H1 (cell line): ENCODE results near the gene SLC22A23. TPM values are rescaled to one million over a fixed set of nuclear protein-coding genes. Genes with fewer than 3 reads are reported as not detected.

Experiments
- CTCF ChIA-PET: fragments of 300-600 bp; sonication (Branson Sonifier 250); formaldehyde crosslinking; loops from one replicate; lab custom pipeline; 2021; ENCODE audit not compliant: partially characterized antibody; lab: Charles Lee
- POLR2A ChIA-PET: fragments of 300-600 bp; sonication (Branson Sonifier 250); formaldehyde crosslinking; loops from one replicate; lab custom pipeline; 2021; ENCODE audit warnings: inconsistent platforms; ENCODE audit not compliant: partially characterized antibody; lab: Charles Lee
- DNase-seq, 2 experiments: peaks; one replicate each; pipeline versions ENCODE4 v3.0.0 to v3.0.0-alpha.2; 2010 to 2022; ENCODE audit warnings: low spot score in 2 of 2, low read depth in 1 of 2, mixed read lengths in 1 of 2
- FAIRE-seq: peaks from 2 replicates; lab custom pipeline; 2011; peaks lifted over from hg19 to GRCh38; lab: Jason Lieb, UNC
- H2AFZ ChIP-seq: 2 replicates; pipeline ENCODE4 v1.8.1; 2012; ENCODE audit warnings: low read length, inconsistent platforms
- H2AK5ac ChIP-seq: 2 replicates; pipeline ENCODE4 v1.6.1; 2013; ENCODE audit warnings: low read depth, low read length
- H2BK120ac ChIP-seq: replicated peaks from 2 replicates; pipeline ENCODE3; 2013; ENCODE audit warnings: low read depth, low read length, inconsistent platforms
- H2BK12ac ChIP-seq: 2 replicates; pipeline ENCODE4 v1.6.1; 2013; ENCODE audit warnings: low read depth, low read length
- H2BK15ac ChIP-seq: 2 replicates; pipeline ENCODE4 v1.6.1; 2013; ENCODE audit warnings: low read length
- H2BK20ac ChIP-seq: 2 replicates; pipeline ENCODE4 v1.6.1; 2013; ENCODE audit warnings: low read length
- H2BK5ac ChIP-seq: 2 replicates; pipeline ENCODE4 v1.6.1; 2013; ENCODE audit warnings: low read depth, low read length
- H3K14ac ChIP-seq: 2 replicates; pipeline ENCODE4 v1.6.1; 2013; ENCODE audit warnings: inconsistent platforms; ENCODE audit not compliant: insufficient read length
- H3K18ac ChIP-seq: 2 replicates; pipeline ENCODE4 v1.6.1; 2013; ENCODE audit warnings: low read length; ENCODE audit errors: extremely low read depth
- H3K23ac ChIP-seq: 2 replicates; pipeline ENCODE4 v1.6.1; 2013; ENCODE audit warnings: inconsistent platforms; ENCODE audit not compliant: insufficient read length
- H3K23me2 ChIP-seq: 2 replicates; pipeline ENCODE4 v1.6.1; 2013; ENCODE audit warnings: low read depth, low read length
- H3K27ac ChIP-seq: 2 replicates; pipeline ENCODE4 v1.6.1; 2011; ENCODE audit warnings: low read depth, low read length, inconsistent platforms
- H3K27me3 ChIP-seq, 4 experiments: replicated peaks in 1 of 4; 1 replicate in 1 of 4; 2 replicates in 3 of 4; pipeline versions ENCODE4 v1.6.1 to v1.8.1; 2011 to 2013; ENCODE audit warnings: low read length in 3 of 4, mild to moderate bottlenecking in 3 of 4, inconsistent platforms in 2 of 4, mixed read lengths in 2 of 4, moderate library complexity in 1 of 4; ENCODE audit not compliant: control insufficient read depth in 3 of 4, insufficient read depth in 3 of 4; ENCODE audit errors: extremely low read depth in 1 of 4
- H3K36me3 ChIP-seq, 4 experiments: 2 replicates each; pipeline versions ENCODE4 v1.6.1 to v1.8.1; 2011 to 2013; ENCODE audit warnings: mild to moderate bottlenecking in 4 of 4, low read length in 3 of 4, moderate library complexity in 2 of 4, control low read depth in 1 of 4, inconsistent platforms in 1 of 4; ENCODE audit not compliant: insufficient read depth in 4 of 4, control insufficient read depth in 2 of 4
- H3K4ac ChIP-seq: replicated peaks from 2 replicates; pipeline ENCODE3; 2013; ENCODE audit warnings: low read length, low read depth, mixed read lengths, inconsistent platforms; ENCODE audit not compliant: insufficient read length
- H3K4me1 ChIP-seq, 4 experiments: replicated peaks in 1 of 4; 1 replicate in 1 of 4; 2 replicates in 3 of 4; pipeline versions ENCODE4 v1.6.1 to v1.8.1; 2011 to 2013; ENCODE audit warnings: low read length in 3 of 4, inconsistent platforms in 2 of 4, mixed read lengths in 1 of 4; ENCODE audit not compliant: insufficient read depth in 4 of 4, control insufficient read depth in 3 of 4
- H3K4me2 ChIP-seq, 2 experiments: 2 replicates each; pipeline versions ENCODE4 v1.6.1 to v1.8.1; 2011 to 2013; ENCODE audit warnings: low read depth in 2 of 2, low read length in 2 of 2, control low read depth in 1 of 2, inconsistent platforms in 1 of 2, mild to moderate bottlenecking in 1 of 2; ENCODE audit not compliant: insufficient read depth in 1 of 2
- H3K4me3 ChIP-seq, 4 experiments: fragments of 200-600, 300-600 bp in 1 of 4; sonication (generic), shearing (Covaris generic), sonication (Bioruptor Twin) in 1 of 4; 2 replicates each; pipeline versions ENCODE4 v1.5.1 to v1.8.1; 2011 to 2016; ENCODE audit warnings: low read length in 4 of 4, low read depth in 3 of 4, control low read depth in 2 of 4, inconsistent platforms in 2 of 4, mild to moderate bottlenecking in 2 of 4, mixed read lengths in 1 of 4, moderate library complexity in 1 of 4; ENCODE audit not compliant: insufficient read depth in 2 of 4; ENCODE audit errors: extremely low read depth in 1 of 4
- H3K56ac ChIP-seq: replicated peaks from 2 replicates; pipeline ENCODE3; 2013; ENCODE audit warnings: low read depth, mild to moderate bottlenecking, mixed read lengths, low read length, inconsistent platforms; ENCODE audit not compliant: insufficient read length
- H3K79me1 ChIP-seq: 2 replicates; pipeline ENCODE4 v1.6.1; 2013; ENCODE audit warnings: low read depth, low read length, control low read depth
- H3K79me2 ChIP-seq, 2 experiments: 2 replicates each; pipeline versions ENCODE4 v1.6.1 to v1.8.1; 2012 to 2013; ENCODE audit warnings: low read length in 2 of 2, mild to moderate bottlenecking in 2 of 2, inconsistent platforms in 1 of 2; ENCODE audit not compliant: insufficient read depth in 2 of 2, control insufficient read depth in 1 of 2
- H3K9ac ChIP-seq, 4 experiments: replicated peaks in 1 of 4; 1 replicate in 1 of 4; 2 replicates in 3 of 4; pipeline versions ENCODE4 v1.6.1 to v1.8.1; 2011 to 2013; ENCODE audit warnings: low read depth in 3 of 4, low read length in 3 of 4, control low read depth in 2 of 4, mild to moderate bottlenecking in 2 of 4, moderate library complexity in 2 of 4, inconsistent platforms in 1 of 4; ENCODE audit errors: extremely low read depth in 1 of 4
- H3K9me3 ChIP-seq, 2 experiments: 2 replicates each; pipeline versions ENCODE4 v1.6.1 to v1.8.1; 2012 to 2013; ENCODE audit warnings: mild to moderate bottlenecking in 2 of 2, moderate library complexity in 2 of 2, control low read depth in 1 of 2, inconsistent platforms in 1 of 2, low read depth in 1 of 2, low read length in 1 of 2, mixed read lengths in 1 of 2; ENCODE audit not compliant: insufficient read depth in 2 of 2
- H4K20me1 ChIP-seq, 2 experiments: replicated peaks in 1 of 2; 2 replicates each; pipeline versions ENCODE3 to v1.8.1; 2011 to 2013; ENCODE audit warnings: inconsistent platforms in 2 of 2, low read length in 2 of 2, mild to moderate bottlenecking in 1 of 2; ENCODE audit not compliant: insufficient read depth in 2 of 2, control insufficient read depth in 1 of 2
- H4K5ac ChIP-seq: 2 replicates; pipeline ENCODE4 v1.6.1; 2013; ENCODE audit warnings: low read length, low read depth, mixed read lengths, inconsistent platforms; ENCODE audit not compliant: insufficient read length
- H4K8ac ChIP-seq: 2 replicates; pipeline ENCODE4 v1.8.0; 2013; ENCODE audit warnings: mild to moderate bottlenecking, moderate library complexity, low read length, inconsistent platforms; ENCODE audit not compliant: insufficient read depth; ENCODE audit errors: extremely low read depth
- H4K91ac ChIP-seq: replicated peaks from 2 replicates; pipeline ENCODE3; 2013; ENCODE audit warnings: low read length, mixed read lengths, inconsistent platforms; ENCODE audit not compliant: insufficient read length
- CBX8 ChIP-seq: fragments of 300-800, 300-1000 bp; sonication (generic); IDR thresholded peaks from 2 replicates; pipeline ENCODE4 v1.7.1; 2016; ENCODE audit warnings: low read depth, low read length, borderline replicate concordance
- PHF8 ChIP-seq: fragments of 200-600 bp; sonication (generic); conservative IDR thresholded peaks from 2 replicates; pipeline ENCODE4 v1.7.1; 2012; ENCODE audit warnings: low read depth, mild to moderate bottlenecking, inconsistent platforms, low read length, moderate library complexity
- RFX5 ChIP-seq: IDR thresholded peaks from 2 replicates; pipeline ENCODE4 v1.6.1; 2011; ENCODE audit warnings: low read depth, low read length, improper control_type of control experiment, borderline replicate concordance
- SAP30 ChIP-seq: fragments of 300-600 bp; sonication (generic); IDR thresholded peaks from 2 replicates; pipeline ENCODE4 v1.7.1; 2012; ENCODE audit warnings: low read length, moderate library complexity, mild to moderate bottlenecking, inconsistent platforms; ENCODE audit not compliant: insufficient read depth, insufficient replicate concordance
- TBP ChIP-seq: IDR thresholded peaks from 2 replicates; pipeline ENCODE4 v1.6.1; 2011; ENCODE audit warnings: low read depth, low read length, improper control_type of control experiment
- WGBS, 2 experiments: shearing (Covaris generic) in 1 of 2; methylation state at CpG; one replicate each; pipeline versions ENCODE4 v1.1.6 to v1.1.7; 2013 to 2015; ENCODE audit warnings: low lambda C conversion rate in 2 of 2, mixed read lengths in 2 of 2, inconsistent platforms in 1 of 2, low coverage in 1 of 2, missing lambda C conversion rate in 1 of 2; ENCODE audit not compliant: insufficient replicate concordance in 2 of 2, insufficient coverage in 1 of 2, insufficient read length in 1 of 2; ENCODE audit errors: extremely low coverage in 1 of 2, missing lambda C conversion rate in 1 of 2; 5-methylcytosine and 5-hydroxymethylcytosine counted together
- polyA plus RNA-seq, 7 experiments: library from polyadenylated mRNA; depleted of rRNA in 3 of 7; stranded (reverse) in 5 of 7; unstranded in 2 of 7; fragments of >200 nt in 5 of 7; fragments of 200-250 nt in 2 of 7; gene quantifications; 1 replicate in 5 of 7; 2 replicates in 1 of 7; 4 replicates in 1 of 7; pipeline versions ENCODE4 v1.2.1 to v1.2.3, GENCODE V29; 2011 to 2013; ENCODE audit warnings: missing spikeins in 2 of 7, mixed read lengths in 2 of 7
- total RNA-seq: library from RNA; stranded (reverse); fragmentation: NEBNext Ultra II Directional; extraction: Animal tissue kit (Norgen Biotek cat#: 25700); gene quantifications from 2 replicates; pipeline ENCODE4 v1.2.1, GENCODE V29; 2021

SLC22A23 gene
- total and polyA plus RNA-seq, 2 of the 8 experiments (the other 6 are each of a cell fraction or from before 2014, with no cell fraction given) = 9.9 to 38.4 TPM

GRCh38 chr6:3221578-3221977 is 235.3 kb downstream of the SLC22A23 start:
- no peak overlapping the region for H3K4me3 ChIP-seq
- H3K27me3 ChIP-seq = no peaks in the 10 kb centered on the region
- no peak overlapping the region for H2BK15ac ChIP-seq
- H3K36me3 ChIP-seq = peaks cover 4 to 24% (median 10%) of the 10 kb centered on the region in 4 experiments
- H3K4me2 ChIP-seq = no peak overlapping the region
- H3K4me1 ChIP-seq = peaks cover 5 to 7% (median 5%) of the 10 kb centered on the region in 4 experiments; a peak in 6 of 7 replicates
- peak overlapping the region; percentile 99 for H3K56ac ChIP-seq
- ChIA-PET POLR2A (interaction anchor here (0.9 kb wide), 1 partner anchor 12 kb away, joined by 3 read pairs; no protein-coding TSS in a partner anchor), CTCF (interaction anchor here (1.5 to 3.8 kb wide), 2 partner anchors 8 to 30 kb away, joined by 3 to 13 read pairs; no protein-coding TSS in a partner anchor)
- DNase-seq (no peak), FAIRE-seq (no peak)
- peaks cover 12% of the 10 kb centered on the region for H3K23me2 ChIP-seq
- H2AFZ ChIP-seq = no peak overlapping the region
- peaks cover 8 to 13% of the 10 kb centered on the region in 2 experiments for H4K20me1 ChIP-seq
- peaks cover 7 to 10% of the 10 kb centered on the region in 2 experiments for H3K79me2 ChIP-seq
- H2BK12ac ChIP-seq = no peak overlapping the region; the same call in 1 of the 2 replicates
- TF ChIP-seq RFX5 (no peak), SAP30 (no peak), PHF8 (no peak), CBX8 (no peak), TBP (no peak)
- H3K18ac ChIP-seq = no peak overlapping the region
- H3K79me1 ChIP-seq = peaks cover 5% of the 10 kb centered on the region; the same call in 1 of the 2 replicates
- H4K91ac ChIP-seq = peak overlapping the region; percentile 19
- no peak overlapping the region for H3K27ac ChIP-seq
- no peaks in the 10 kb centered on the region for H3K9me3 ChIP-seq
- no peak overlapping the region for H2BK20ac ChIP-seq
- H4K8ac ChIP-seq = no peak overlapping the region
- no peak overlapping the region for H3K4ac ChIP-seq
- no peak overlapping the region for H3K23ac ChIP-seq
- no peak overlapping the region for H3K14ac ChIP-seq
- no peak overlapping the region for H4K5ac ChIP-seq
- H2AK5ac ChIP-seq = no peak overlapping the region
- H2BK120ac ChIP-seq = no peak overlapping the region
- 95% methylated on average over 4 of the region's 4 CpGs; no CpG with 5 or more reads in 1 of the 2 experiments for WGBS, 2 experiments
- no peak overlapping the region for H3K9ac ChIP-seq
- no peak overlapping the region for H2BK5ac ChIP-seq
